Gastrocnemius medialis (tissue), 4 donors: ENCODE results near the gene OPA1. TPM values are rescaled to one million over a fixed set of nuclear protein-coding genes. Genes with fewer than 3 reads are reported as not detected.

ENCODE experiments used
- ATAC-seq, 2 donors: fragments of 150-250 bp; one replicate each; pipeline ENCODE4 v1.9.1; 2016
- DNase-seq, 2 donors: peaks; one replicate each; pipeline ENCODE4 v3.0.0-alpha.2; 2019
- H3K27ac ChIP-seq, 4 donors: fragments of 200-600 bp; sonication (generic); 1 replicate in 1 of 4; 2 replicates in 3 of 4; pipeline ENCODE4 v1.5.1; 2016 to 2018; ENCODE audit warnings: mild to moderate bottlenecking in 2 of 4, moderate library complexity in 1 of 4
- H3K27me3 ChIP-seq, 3 donors: fragments of 200-600 bp; sonication (generic) in 2 of 3; 1 replicate in 1 of 3; 2 replicates in 2 of 3; pipeline versions ENCODE4 v1.5.1 to v1.6.0; 2016 to 2019; ENCODE audit warnings: mild to moderate bottlenecking in 1 of 3, moderate library complexity in 1 of 3
- H3K36me3 ChIP-seq, 2 donors: fragments of 200-600 bp; sonication (generic) in 1 of 2; one replicate each; pipeline ENCODE4 v1.5.1; 2017 to 2018
- H3K4me1 ChIP-seq, 2 donors: fragments of 200-600 bp; sonication (generic) in 1 of 2; one replicate each; pipeline ENCODE4 v1.5.1; 2016 to 2017; ENCODE audit warnings: mild to moderate bottlenecking in 2 of 2
- H3K4me3 ChIP-seq, 4 donors: fragments of 200-600 bp; sonication (generic) in 3 of 4; 1 replicate in 1 of 4; 2 replicates in 3 of 4; pipeline ENCODE4 v1.5.1; 2016 to 2019; ENCODE audit warnings: mild to moderate bottlenecking in 2 of 4
- H3K9me3 ChIP-seq, 3 donors: fragments of 200-600 bp; sonication (generic) in 2 of 3; 1 replicate in 1 of 3; 2 replicates in 2 of 3; pipeline ENCODE4 v1.5.1; 2016 to 2019
- POLR2A ChIP-seq, 2 donors: fragments of 450-650 bp; IDR thresholded peaks; one replicate each; pipeline ENCODE4 v1.6.1; 2017; ENCODE audit warnings: antibody characterized with exemption in 2 of 2, mild to moderate bottlenecking in 2 of 2, moderate library complexity in 2 of 2
- in situ Hi-C, 4 donors: fragments of 200-750 bp; cut with MboI; loops; one replicate each; pipeline versions ENCODE4 v1.15.0 to v1.8.0; 2017; ENCODE audit warnings: low sequenced_read_pairs in 4 of 4
- intact Hi-C: fragments of 100-400 bp; cut with DNase I; formaldehyde crosslinking; loops from one replicate; pipeline ENCODE4 v1.15.1; 2023; ENCODE audit warnings: low total_unique reads
- total RNA-seq, 4 donors: library from RNA; depleted of rRNA; stranded (reverse); fragments of >200 nt; gene quantifications; one replicate each; pipeline versions ENCODE4 v1.1.0 to v1.2.3, GENCODE V29; 2016
- TF ChIP-seq, protein P1 (sequence below), 5 experiments: fragments of 450-650 bp in 3 of 5; fragments of 200-600 bp in 2 of 5; sonication (generic) in 2 of 5; IDR thresholded peaks in 4 of 5; conservative IDR thresholded peaks in 1 of 5; 1 replicate in 4 of 5; 2 replicates in 1 of 5; pipeline ENCODE4 v1.5.1; 2016 to 2019; ENCODE audit warnings: antibody characterized with exemption in 5 of 5, mild to moderate bottlenecking in 3 of 5, moderate library complexity in 3 of 5

OPA1 gene
- total RNA-seq, 4 donors from 2014 or later: 59.8 to 78.2 (median 72.2) TPM

DNA sequence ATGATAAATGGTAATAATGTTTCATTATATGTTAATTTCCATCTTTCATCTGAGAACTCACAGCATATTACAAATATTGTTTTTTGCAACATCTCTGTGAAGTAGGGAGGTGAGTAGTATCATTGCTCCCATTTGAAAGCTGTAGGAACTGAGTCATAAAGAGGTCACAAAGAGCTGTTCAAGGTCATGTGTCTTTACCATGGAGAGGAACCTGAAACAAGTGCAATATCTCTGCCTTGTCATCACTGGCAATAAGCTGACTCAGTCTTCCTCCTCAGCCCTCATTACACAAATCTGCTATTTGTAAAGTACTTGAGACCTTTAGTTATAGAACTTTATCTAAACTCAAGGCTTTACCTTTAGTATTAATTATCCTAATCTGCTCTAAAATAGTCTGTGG, 33.9 kb upstream of the OPA1 start:
- ATAC-seq: no peak
- TF ChIP-seq, protein P1, sequence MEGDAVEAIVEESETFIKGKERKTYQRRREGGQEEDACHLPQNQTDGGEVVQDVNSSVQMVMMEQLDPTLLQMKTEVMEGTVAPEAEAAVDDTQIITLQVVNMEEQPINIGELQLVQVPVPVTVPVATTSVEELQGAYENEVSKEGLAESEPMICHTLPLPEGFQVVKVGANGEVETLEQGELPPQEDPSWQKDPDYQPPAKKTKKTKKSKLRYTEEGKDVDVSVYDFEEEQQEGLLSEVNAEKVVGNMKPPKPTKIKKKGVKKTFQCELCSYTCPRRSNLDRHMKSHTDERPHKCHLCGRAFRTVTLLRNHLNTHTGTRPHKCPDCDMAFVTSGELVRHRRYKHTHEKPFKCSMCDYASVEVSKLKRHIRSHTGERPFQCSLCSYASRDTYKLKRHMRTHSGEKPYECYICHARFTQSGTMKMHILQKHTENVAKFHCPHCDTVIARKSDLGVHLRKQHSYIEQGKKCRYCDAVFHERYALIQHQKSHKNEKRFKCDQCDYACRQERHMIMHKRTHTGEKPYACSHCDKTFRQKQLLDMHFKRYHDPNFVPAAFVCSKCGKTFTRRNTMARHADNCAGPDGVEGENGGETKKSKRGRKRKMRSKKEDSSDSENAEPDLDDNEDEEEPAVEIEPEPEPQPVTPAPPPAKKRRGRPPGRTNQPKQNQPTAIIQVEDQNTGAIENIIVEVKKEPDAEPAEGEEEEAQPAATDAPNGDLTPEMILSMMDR (IDR thresholded peaks at IDR 0.05 in 4 of 5, conservative IDR thresholded peaks at IDR 0.05 in 1 of 5): no peak
- TF ChIP-seq POLR2A (IDR thresholded peaks at IDR 0.05): no peak
- in situ Hi-C loops: loop anchor here (25.0 kb wide), 5 partner anchors 347 to 1097 kb away; no protein-coding TSS in a partner anchor

DNA sequence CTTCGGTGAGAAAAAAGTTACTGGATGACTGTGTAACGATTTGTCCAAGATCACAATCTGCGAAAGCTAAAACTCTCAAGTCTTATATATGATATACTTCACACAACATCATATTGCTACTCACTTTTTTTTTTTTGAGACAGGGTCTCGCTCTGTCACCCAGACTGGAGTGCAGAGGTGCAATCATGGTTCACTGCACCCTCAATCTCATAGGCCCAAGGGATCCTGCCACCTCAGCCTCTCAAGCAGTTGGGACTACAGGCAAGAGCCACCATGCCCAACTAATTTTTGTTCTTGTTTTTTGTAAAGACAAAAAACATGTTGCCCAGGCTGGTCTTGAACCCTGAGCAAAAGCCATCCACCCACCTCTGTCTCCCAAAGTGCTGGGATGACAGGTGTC, 32.9 kb upstream of the OPA1 start:
- intact Hi-C loops: no loop called here
- H3K4me3 ChIP-seq: no peak overlapping the region
- TF ChIP-seq, protein P1 (IDR thresholded peaks at IDR 0.05 in 4 of 5, conservative IDR thresholded peaks at IDR 0.05 in 1 of 5): no peak
- TF ChIP-seq POLR2A (IDR thresholded peaks at IDR 0.05): no peak
- no peak for ATAC-seq
- no peaks in the 10 kb centered on the region for H3K27me3 ChIP-seq
- H3K4me1 ChIP-seq: no peaks in the 10 kb centered on the region
- in situ Hi-C loops: loop anchor here (10.0 to 25.0 kb wide), 8 partner anchors 348 to 1098 kb away; no protein-coding TSS in a partner anchor
- no peaks in the 10 kb centered on the region for H3K9me3 ChIP-seq
- H3K27ac ChIP-seq: no peak overlapping the region
- no peak for DNase-seq
- H3K36me3 ChIP-seq: no peaks in the 10 kb centered on the region

More for the DNA sequence above, 33.9 kb upstream of the OPA1 start:
- no peaks in the 10 kb centered on the region for H3K27me3 ChIP-seq
- H3K36me3 ChIP-seq: no peaks in the 10 kb centered on the region
- no peak overlapping the region for H3K4me3 ChIP-seq
- intact Hi-C loops: no loop called here
- H3K4me1 ChIP-seq: no peaks in the 10 kb centered on the region
- no peak for DNase-seq
- no peak overlapping the region for H3K27ac ChIP-seq
- no peaks in the 10 kb centered on the region for H3K9me3 ChIP-seq

DNA sequence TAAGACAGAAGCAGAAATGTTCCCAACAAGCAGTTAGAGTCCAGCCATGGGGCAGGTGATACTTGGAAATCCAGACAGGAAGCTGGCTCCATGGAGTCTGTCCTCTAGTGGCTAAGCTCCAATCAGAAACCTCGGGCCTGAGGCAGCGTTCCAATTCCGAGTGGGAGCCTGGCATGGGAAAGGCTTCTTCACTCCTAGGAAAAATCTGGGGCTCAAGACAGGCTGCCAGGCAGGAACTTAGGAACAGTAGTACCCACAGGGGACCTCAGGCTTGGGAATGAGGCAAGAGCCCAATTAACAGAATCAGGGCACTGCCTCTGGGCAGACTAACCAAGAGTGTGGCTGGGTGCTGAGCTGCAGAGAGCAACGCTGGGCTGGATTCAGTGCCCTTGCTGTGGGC, 32.1 kb upstream of the OPA1 start:
- DNase-seq: no peak
- no peak for TF ChIP-seq POLR2A (IDR thresholded peaks at IDR 0.05)
- TF ChIP-seq, protein P1 (IDR thresholded peaks at IDR 0.05 in 4 of 5, conservative IDR thresholded peaks at IDR 0.05 in 1 of 5): no peak
- H3K27ac ChIP-seq: no peak overlapping the region
- H3K9me3 ChIP-seq: no peaks in the 10 kb centered on the region
- no peak for ATAC-seq
- intact Hi-C loops: no loop called here
- H3K4me1 ChIP-seq: no peaks in the 10 kb centered on the region
- in situ Hi-C loops: loop anchor here (10.0 to 25.0 kb wide), 8 partner anchors 349 to 1099 kb away; no protein-coding TSS in a partner anchor
- no peaks in the 10 kb centered on the region for H3K27me3 ChIP-seq
- H3K36me3 ChIP-seq: no peaks in the 10 kb centered on the region
- no peak overlapping the region for H3K4me3 ChIP-seq

DNA sequence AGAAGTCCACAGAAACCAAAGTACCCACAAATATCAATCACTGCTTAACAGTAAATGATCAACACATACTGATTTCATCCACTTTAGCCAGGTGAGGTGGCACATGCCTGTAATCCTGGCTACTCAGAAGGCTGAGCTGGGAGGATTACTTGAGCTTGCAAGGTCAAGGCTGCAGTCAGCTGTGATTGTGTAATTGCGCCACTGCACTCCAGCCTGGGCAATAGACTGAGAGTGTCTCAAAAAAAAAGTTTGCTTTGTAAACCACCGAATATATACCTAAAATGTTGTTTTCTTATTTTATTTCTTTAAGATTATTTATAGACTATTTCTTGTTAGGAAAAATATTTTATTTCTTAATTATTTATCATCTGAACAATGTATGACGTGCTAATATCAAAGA, 29.6 kb upstream of the OPA1 start:
- DNase-seq: no peak
- no peak overlapping the region for H3K27ac ChIP-seq
- H3K4me3 ChIP-seq: no peak overlapping the region
- no peaks in the 10 kb centered on the region for H3K27me3 ChIP-seq
- no peak for ATAC-seq
- no peaks in the 10 kb centered on the region for H3K36me3 ChIP-seq
- TF ChIP-seq POLR2A (IDR thresholded peaks at IDR 0.05): no peak
- TF ChIP-seq, protein P1 (IDR thresholded peaks at IDR 0.05 in 4 of 5, conservative IDR thresholded peaks at IDR 0.05 in 1 of 5): no peak
- in situ Hi-C loops: loop anchor here (10.0 to 25.0 kb wide), 8 partner anchors 351 to 1101 kb away; no protein-coding TSS in a partner anchor
- no peaks in the 10 kb centered on the region for H3K9me3 ChIP-seq
- intact Hi-C loops: no loop called here
- no peaks in the 10 kb centered on the region for H3K4me1 ChIP-seq

DNA sequence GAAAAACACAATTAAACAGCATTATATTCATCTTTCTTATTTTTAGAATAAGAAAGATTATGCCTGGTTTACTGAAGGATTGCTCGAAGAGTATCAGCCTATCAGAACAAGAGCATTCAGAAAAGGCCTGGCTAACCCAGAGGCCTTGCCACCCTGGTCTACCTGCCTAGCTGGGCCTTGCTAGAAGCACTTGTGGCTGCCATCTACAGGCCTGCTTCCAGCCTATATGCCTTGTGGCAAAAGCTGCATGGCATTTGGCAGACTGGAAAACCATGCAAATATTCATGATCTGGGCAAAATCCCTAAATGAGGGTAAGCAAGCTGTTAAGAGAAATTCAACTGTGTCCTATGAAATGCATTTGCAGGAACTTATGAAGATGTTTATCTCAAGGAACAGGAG, 29.0 kb upstream of the OPA1 start:
- ATAC-seq (no peak), DNase-seq (no peak)
- in situ Hi-C loops: loop anchor here (10.0 to 25.0 kb wide), 8 partner anchors 352 to 1102 kb away; no protein-coding TSS in a partner anchor
- no peaks in the 10 kb centered on the region for H3K27me3 ChIP-seq
- H3K4me1 ChIP-seq: no peaks in the 10 kb centered on the region
- TF ChIP-seq, protein P1 (IDR thresholded peaks at IDR 0.05 in 4 of 5, conservative IDR thresholded peaks at IDR 0.05 in 1 of 5): no peak
- no peak for TF ChIP-seq POLR2A (IDR thresholded peaks at IDR 0.05)
- no peaks in the 10 kb centered on the region for H3K36me3 ChIP-seq
- no peak overlapping the region for H3K4me3 ChIP-seq
- intact Hi-C loops: no loop called here
- H3K27ac ChIP-seq: no peak overlapping the region
- H3K9me3 ChIP-seq: no peaks in the 10 kb centered on the region
